Measurements from ENCODE around the gene CENPP. TPM values are rescaled to one million over a fixed set of nuclear protein-coding genes. Genes with fewer than 3 reads are reported as not detected.

Gene CENPP
- total RNA-seq, 4 donors from 2014 or later, result 0.98 to 7.9 (median 5.4) TPM

GRCh38 chr9:92332577-92333281 lies 7.0 kb downstream of the CENPP start:
- no peak for TF ChIP-seq CTCF (IDR thresholded peaks at IDR 0.05; ENCODE audit: low read depth)

- no peak for TF ChIP-seq CTCF (IDR thresholded peaks at IDR 0.05; ENCODE audit: low read depth)
These were observed 7.5 kb downstream of the CENPP start for GRCh38 chr9:92333282-92333634.

- no peak for TF ChIP-seq CTCF (IDR thresholded peaks at IDR 0.05; ENCODE audit: low read depth)
These were observed 15.8 kb downstream of the CENPP start for GRCh38 chr9:92341578-92341977.

- TF ChIP-seq CTCF (IDR thresholded peaks at IDR 0.05; ENCODE audit: low read depth), result no peak
These were observed 17.2 kb downstream of the CENPP start for GRCh38 chr9:92342825-92343488.

GRCh38 chr9:92345582-92345981 lies 19.8 kb downstream of the CENPP start:
- no peak for TF ChIP-seq CTCF (IDR thresholded peaks at IDR 0.05; ENCODE audit: low read depth)

- TF ChIP-seq CTCF (IDR thresholded peaks at IDR 0.05; ENCODE audit: low read depth), result no peak
These were observed 24.3 kb downstream of the CENPP start for GRCh38 chr9:92349771-92350739.

- TF ChIP-seq CTCF (IDR thresholded peaks at IDR 0.05; ENCODE audit: low read depth), result no peak
These were observed 25.0 kb downstream of the CENPP start for GRCh38 chr9:92350740-92351133.
